ENCODE results near the gene KRTAP4-7. TPM values are rescaled to one million over a fixed set of nuclear protein-coding genes. Genes with fewer than 3 reads are reported as not detected.
"Not testable (repeated sequence)": the region's sequence is repeated elsewhere in the genome, so short reads cannot be mapped to it uniquely, and the experiment has no call there.

KRTAP4-7 gene
- total and polyA plus RNA-seq, 2 experiments from 2014 or later, result not detected

DNA sequence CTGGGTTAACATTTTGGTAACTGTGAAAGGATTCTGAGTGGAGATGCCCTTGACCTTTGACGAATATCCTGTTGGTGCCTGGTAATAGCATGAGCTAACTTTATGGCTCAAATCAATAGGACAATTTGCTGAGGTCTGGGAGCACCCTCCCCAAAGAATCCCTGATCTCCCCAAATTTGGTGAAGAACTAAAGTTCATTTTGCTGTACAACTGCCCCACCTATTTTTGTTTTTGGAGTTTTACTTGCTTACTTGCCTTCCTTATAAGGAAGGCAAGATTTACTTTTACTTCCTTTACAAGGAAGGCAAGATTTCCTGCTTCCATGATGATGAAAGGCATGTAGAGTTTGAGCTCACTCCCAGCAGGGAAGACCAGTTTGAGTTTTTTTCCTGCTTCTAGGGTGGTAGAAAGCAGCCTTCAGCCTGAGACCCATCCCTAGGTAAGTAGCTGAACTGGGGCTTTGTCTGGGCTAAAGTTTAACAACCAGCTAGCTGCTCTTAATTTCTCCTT lies 24.0 kb downstream of the KRTAP4-7 start:
- Histone ChIP-seq H3K4me2 (0 out of 2 replicates have a peak overlapping the region, but pooled peaks have one; percentile 19), H3K27ac (ENCODE audit: low read depth) (no peak overlapping the region), H3F3A (replicated peaks; ENCODE audit: low read depth) (no peaks in the 10 kb centered on the region), H3K36me3 (ENCODE audit: insufficient read depth) (peaks cover 18% of the 10 kb centered on the region; the same call in 1 of the 2 replicates), H3K79me2 (replicated peaks; ENCODE audit: insufficient read depth) (no peaks in the 10 kb centered on the region), H3K9me2 (ENCODE audit: insufficient read depth) (no peaks in the 10 kb centered on the region), H3K4me1 (ENCODE audit: insufficient read depth) (peaks cover 25% of the 10 kb centered on the region), H2AFZ (no peak overlapping the region), H3K4me3 (no peak overlapping the region), H3K27me3 (ENCODE audit: insufficient read depth) (no peaks in the 10 kb centered on the region), H4K20me1 (replicated peaks; ENCODE audit: insufficient read depth) (no peaks in the 10 kb centered on the region)
- Mint-ChIP-seq H3K27ac (peak overlapping the region; percentile 72), H3K36me3 (ENCODE audit: low read depth) (peaks cover 41% of the 10 kb centered on the region), H3K4me3 (no peak overlapping the region), H3K27me3 (ENCODE audit: insufficient read depth, low read depth, poor library complexity) (peaks cover 7% of the 10 kb centered on the region), H3K4me1 (peaks cover 34% of the 10 kb centered on the region), H3K9me3 (peaks cover 42% of the 10 kb centered on the region)
- TF ChIP-seq NANOG (IDR thresholded peaks at IDR 0.05; ENCODE audit: borderline replicate concordance) (no peak), STAT1 (IDR thresholded peaks at IDR 0.05; ENCODE audit: unreplicated experiment) (no peak), EZH2phosphoT487 (IDR thresholded peaks at IDR 0.05; ENCODE audit: unreplicated experiment) (no peak)
- TF ChIP-seq, protein P1, sequence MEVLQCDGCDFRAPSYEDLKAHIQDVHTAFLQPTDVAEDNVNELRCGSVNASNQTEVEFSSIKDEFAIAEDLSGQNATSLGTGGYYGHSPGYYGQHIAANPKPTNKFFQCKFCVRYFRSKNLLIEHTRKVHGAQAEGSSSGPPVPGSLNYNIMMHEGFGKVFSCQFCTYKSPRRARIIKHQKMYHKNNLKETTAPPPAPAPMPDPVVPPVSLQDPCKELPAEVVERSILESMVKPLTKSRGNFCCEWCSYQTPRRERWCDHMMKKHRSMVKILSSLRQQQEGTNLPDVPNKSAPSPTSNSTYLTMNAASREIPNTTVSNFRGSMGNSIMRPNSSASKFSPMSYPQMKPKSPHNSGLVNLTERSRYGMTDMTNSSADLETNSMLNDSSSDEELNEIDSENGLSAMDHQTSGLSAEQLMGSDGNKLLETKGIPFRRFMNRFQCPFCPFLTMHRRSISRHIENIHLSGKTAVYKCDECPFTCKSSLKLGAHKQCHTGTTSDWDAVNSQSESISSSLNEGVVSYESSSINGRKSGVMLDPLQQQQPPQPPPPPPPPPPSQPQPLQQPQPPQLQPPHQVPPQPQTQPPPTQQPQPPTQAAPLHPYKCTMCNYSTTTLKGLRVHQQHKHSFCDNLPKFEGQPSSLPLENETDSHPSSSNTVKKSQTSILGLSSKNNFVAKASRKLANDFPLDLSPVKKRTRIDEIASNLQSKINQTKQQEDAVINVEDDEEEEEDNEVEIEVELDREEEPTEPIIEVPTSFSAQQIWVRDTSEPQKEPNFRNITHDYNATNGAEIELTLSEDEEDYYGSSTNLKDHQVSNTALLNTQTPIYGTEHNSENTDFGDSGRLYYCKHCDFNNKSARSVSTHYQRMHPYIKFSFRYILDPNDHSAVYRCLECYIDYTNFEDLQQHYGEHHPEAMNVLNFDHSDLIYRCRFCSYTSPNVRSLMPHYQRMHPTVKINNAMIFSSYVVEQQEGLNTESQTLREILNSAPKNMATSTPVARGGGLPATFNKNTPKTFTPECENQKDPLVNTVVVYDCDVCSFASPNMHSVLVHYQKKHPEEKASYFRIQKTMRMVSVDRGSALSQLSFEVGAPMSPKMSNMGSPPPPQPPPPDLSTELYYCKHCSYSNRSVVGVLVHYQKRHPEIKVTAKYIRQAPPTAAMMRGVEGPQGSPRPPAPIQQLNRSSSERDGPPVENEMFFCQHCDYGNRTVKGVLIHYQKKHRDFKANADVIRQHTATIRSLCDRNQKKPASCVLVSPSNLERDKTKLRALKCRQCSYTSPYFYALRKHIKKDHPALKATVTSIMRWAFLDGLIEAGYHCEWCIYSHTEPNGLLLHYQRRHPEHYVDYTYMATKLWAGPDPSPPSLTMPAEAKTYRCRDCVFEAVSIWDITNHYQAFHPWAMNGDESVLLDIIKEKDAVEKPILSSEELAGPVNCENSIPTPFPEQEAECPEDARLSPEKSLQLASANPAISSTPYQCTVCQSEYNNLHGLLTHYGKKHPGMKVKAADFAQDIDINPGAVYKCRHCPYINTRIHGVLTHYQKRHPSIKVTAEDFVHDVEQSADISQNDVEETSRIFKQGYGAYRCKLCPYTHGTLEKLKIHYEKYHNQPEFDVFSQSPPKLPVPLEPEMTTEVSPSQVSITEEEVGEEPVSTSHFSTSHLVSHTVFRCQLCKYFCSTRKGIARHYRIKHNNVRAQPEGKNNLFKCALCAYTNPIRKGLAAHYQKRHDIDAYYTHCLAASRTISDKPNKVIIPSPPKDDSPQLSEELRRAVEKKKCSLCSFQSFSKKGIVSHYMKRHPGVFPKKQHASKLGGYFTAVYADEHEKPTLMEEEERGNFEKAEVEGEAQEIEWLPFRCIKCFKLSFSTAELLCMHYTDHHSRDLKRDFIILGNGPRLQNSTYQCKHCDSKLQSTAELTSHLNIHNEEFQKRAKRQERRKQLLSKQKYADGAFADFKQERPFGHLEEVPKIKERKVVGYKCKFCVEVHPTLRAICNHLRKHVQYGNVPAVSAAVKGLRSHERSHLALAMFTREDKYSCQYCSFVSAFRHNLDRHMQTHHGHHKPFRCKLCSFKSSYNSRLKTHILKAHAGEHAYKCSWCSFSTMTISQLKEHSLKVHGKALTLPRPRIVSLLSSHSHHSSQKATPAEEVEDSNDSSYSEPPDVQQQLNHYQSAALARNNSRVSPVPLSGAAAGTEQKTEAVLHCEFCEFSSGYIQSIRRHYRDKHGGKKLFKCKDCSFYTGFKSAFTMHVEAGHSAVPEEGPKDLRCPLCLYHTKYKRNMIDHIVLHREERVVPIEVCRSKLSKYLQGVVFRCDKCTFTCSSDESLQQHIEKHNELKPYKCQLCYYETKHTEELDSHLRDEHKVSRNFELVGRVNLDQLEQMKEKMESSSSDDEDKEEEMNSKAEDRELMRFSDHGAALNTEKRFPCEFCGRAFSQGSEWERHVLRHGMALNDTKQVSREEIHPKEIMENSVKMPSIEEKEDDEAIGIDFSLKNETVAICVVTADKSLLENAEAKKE (CRISPR knock-in tag; IDR thresholded peaks at IDR 0.05), result no peak
- TF ChIP-seq, protein P2, sequence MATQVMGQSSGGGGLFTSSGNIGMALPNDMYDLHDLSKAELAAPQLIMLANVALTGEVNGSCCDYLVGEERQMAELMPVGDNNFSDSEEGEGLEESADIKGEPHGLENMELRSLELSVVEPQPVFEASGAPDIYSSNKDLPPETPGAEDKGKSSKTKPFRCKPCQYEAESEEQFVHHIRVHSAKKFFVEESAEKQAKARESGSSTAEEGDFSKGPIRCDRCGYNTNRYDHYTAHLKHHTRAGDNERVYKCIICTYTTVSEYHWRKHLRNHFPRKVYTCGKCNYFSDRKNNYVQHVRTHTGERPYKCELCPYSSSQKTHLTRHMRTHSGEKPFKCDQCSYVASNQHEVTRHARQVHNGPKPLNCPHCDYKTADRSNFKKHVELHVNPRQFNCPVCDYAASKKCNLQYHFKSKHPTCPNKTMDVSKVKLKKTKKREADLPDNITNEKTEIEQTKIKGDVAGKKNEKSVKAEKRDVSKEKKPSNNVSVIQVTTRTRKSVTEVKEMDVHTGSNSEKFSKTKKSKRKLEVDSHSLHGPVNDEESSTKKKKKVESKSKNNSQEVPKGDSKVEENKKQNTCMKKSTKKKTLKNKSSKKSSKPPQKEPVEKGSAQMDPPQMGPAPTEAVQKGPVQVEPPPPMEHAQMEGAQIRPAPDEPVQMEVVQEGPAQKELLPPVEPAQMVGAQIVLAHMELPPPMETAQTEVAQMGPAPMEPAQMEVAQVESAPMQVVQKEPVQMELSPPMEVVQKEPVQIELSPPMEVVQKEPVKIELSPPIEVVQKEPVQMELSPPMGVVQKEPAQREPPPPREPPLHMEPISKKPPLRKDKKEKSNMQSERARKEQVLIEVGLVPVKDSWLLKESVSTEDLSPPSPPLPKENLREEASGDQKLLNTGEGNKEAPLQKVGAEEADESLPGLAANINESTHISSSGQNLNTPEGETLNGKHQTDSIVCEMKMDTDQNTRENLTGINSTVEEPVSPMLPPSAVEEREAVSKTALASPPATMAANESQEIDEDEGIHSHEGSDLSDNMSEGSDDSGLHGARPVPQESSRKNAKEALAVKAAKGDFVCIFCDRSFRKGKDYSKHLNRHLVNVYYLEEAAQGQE (IDR thresholded peaks at IDR 0.05; ENCODE audit: unreplicated experiment), result no peak
- TF ChIP-seq, protein P3, sequence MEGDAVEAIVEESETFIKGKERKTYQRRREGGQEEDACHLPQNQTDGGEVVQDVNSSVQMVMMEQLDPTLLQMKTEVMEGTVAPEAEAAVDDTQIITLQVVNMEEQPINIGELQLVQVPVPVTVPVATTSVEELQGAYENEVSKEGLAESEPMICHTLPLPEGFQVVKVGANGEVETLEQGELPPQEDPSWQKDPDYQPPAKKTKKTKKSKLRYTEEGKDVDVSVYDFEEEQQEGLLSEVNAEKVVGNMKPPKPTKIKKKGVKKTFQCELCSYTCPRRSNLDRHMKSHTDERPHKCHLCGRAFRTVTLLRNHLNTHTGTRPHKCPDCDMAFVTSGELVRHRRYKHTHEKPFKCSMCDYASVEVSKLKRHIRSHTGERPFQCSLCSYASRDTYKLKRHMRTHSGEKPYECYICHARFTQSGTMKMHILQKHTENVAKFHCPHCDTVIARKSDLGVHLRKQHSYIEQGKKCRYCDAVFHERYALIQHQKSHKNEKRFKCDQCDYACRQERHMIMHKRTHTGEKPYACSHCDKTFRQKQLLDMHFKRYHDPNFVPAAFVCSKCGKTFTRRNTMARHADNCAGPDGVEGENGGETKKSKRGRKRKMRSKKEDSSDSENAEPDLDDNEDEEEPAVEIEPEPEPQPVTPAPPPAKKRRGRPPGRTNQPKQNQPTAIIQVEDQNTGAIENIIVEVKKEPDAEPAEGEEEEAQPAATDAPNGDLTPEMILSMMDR (conservative IDR thresholded peaks at IDR 0.05; ENCODE audit: low read depth in 2 of 2), result no peak
- ATAC-seq (no peak), DNase-seq (ENCODE audit: low spot score) (no peak)

DNA sequence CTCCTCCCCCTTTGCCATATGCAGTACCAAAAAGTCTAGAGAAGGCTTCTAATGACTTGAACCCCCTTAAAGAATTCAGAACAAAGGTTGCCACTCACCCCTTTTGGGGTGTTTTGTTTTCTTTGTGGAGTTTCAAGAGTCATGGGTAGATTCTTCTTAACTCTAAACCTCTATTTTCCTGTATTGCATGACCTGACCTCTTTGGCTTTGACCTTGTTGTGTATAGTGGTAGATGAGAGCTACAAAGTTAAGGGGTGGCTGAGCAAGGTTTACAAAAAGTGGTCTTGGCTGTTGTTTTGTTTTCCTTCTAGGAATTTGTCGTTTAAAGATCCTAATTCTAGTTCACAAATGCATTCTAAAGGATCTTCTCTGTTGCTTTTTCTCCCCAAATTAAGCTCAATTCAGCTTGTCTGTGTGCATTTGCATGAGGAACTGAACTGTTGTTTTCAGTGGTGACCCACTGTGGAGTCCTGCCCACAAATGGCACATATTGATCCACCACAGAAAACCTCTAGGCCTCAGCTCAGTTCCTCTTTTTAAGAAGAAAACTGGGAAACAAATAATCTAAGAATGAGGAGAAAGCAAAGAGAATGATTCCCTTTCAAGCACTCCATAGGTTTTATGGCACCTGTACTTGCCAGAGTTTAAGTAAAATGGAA lies 24.9 kb downstream of the KRTAP4-7 start:
- not testable (repeated sequence) for H3K27me3 ChIP-seq (ENCODE audit: insufficient read depth); H3K4me3 Mint-ChIP-seq; DNase-seq (ENCODE audit: low spot score); H2AFZ ChIP-seq; H3K79me2 ChIP-seq (replicated peaks; ENCODE audit: insufficient read depth); H3F3A ChIP-seq (replicated peaks; ENCODE audit: low read depth); H3K9me2 ChIP-seq (ENCODE audit: insufficient read depth); ATAC-seq; H3K27me3 Mint-ChIP-seq (ENCODE audit: insufficient read depth, low read depth, poor library complexity); H3K27ac ChIP-seq (ENCODE audit: low read depth); H4K20me1 ChIP-seq (replicated peaks; ENCODE audit: insufficient read depth); H3K4me3 ChIP-seq
- peaks cover 21% of the 10 kb centered on the region; the same call in 1 of the 2 replicates for H3K36me3 ChIP-seq (ENCODE audit: insufficient read depth)
- H3K27ac Mint-ChIP-seq, result peak overlapping the region; percentile 85
- peaks cover 34% of the 10 kb centered on the region for H3K4me1 Mint-ChIP-seq
- H3K36me3 Mint-ChIP-seq (ENCODE audit: low read depth), result peaks cover 48% of the 10 kb centered on the region
- H3K4me1 ChIP-seq (ENCODE audit: insufficient read depth), result peaks cover 25% of the 10 kb centered on the region
- H3K4me2 ChIP-seq, result 0 out of 2 replicates have a peak overlapping the region, but pooled peaks have one; percentile 19
- peaks cover 50% of the 10 kb centered on the region for H3K9me3 Mint-ChIP-seq

Data from GM23338 (cell line).